ES-I3 (cell line): ENCODE measurements around the gene PRPF40B.

Source experiments
- H3K36me3 ChIP-seq: 2 replicates; pipeline ENCODE4 v1.6.1; 2013; ENCODE audit warnings: mild to moderate bottlenecking, low read length, control low read depth, moderate library complexity; ENCODE audit not compliant: insufficient read depth
- H3K4me1 ChIP-seq: 2 replicates; pipeline ENCODE4 v1.6.1; 2013; ENCODE audit warnings: mild to moderate bottlenecking, control low read depth, low read length; ENCODE audit not compliant: insufficient read depth
- H3K9ac ChIP-seq: 2 replicates; pipeline ENCODE4 v1.6.1; 2013; ENCODE audit warnings: low read depth, mild to moderate bottlenecking, low read length, moderate library complexity
- H3K9me3 ChIP-seq: 2 replicates; pipeline ENCODE4 v1.6.1; 2013; ENCODE audit warnings: mild to moderate bottlenecking, low read length, moderate library complexity; ENCODE audit not compliant: control insufficient read depth, insufficient read depth

PRPF40B gene

DNA sequence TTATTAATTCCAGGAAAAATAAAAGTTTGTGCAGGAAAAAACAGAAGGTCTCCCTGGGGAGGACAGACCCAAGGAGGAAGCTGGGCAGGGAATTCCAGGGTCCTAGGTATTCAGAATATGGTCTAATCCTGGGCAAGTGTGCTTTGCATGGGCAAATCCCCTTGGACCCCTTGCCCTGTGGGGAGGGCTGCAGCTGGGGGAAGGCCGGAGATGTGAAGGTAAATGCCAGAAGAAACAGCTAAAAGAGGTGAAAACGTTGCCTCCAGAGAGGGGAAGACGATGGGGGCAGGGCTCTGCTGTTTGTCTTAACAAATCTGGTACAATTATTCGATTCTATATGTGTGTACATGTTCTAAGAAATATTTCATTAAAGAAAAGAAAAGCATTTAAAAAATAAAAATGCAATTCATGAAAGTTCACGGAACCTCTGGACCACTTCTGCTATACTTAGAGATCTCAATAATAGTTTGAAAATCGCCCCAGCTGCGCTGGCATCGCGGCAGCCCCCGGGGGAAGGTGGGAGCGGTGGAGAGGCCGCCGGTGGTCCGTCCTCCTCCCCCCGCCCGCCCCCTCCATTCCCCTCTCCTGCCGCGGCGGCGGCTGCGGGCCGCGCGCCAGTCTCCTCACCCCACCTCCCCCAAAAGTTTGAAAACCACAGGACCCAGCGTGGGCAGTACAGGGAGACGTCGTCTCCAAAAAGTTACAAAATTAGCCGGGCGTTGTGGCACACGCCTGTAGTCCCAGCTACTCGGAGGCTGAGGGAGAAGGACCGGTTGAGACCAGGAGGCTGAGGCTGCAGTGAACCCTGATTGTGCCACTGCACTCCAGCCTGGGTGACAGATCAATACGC lies 1.5 kb upstream of the PRPF40B start:
- Histone ChIP-seq H3K9ac (peak overlapping the region; percentile 79; the same call in 1 of the 2 replicates), H3K4me1 (peaks cover 7% of the 10 kb centered on the region; the same call in 1 of the 2 replicates), H3K9me3 (no peaks in the 10 kb centered on the region), H3K36me3 (no peaks in the 10 kb centered on the region)

- Histone ChIP-seq H3K9me3 (no peaks in the 10 kb centered on the region), H3K4me1 (peaks cover 7% of the 10 kb centered on the region; the same call in 1 of the 2 replicates), H3K36me3 (no peaks in the 10 kb centered on the region), H3K9ac (peak overlapping the region; percentile 79)
These were observed 740 bp upstream of the PRPF40B start for GRCh38 chr12:49622501-49623141.

DNA sequence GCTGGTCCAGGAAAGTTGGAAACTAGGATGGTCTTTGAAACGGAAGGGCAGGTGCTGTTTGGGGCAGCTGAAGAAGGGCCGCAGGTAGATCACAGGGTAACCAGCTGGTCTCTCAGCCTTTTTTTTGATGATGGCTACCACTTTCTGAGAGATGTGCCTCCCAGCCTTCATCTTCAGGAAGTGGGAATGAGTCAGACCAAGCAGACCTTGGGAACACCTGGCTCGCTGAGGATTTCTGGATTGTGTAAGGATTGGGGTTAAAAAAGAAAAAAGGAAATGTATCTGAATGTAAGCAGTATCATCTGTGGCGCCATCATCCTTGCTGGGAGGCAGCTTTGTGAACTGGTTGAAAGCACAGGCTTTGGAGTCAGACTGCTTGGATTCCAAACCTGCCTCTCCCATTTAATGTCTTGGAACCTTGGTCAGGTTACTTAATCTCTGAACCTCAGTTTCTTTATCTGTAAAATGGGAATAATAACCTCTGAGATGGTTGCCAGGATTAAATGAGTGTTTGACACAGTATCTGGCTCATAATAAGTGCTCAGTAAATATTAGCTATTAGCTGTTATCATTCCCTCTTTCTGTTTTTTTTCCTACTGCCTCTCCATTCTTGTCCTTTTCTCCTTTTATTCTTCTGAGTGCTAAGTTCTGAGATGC lies 1.7 kb downstream of the PRPF40B start:
- H3K4me1 ChIP-seq = 0 out of 2 replicates have a peak, but pooled peaks cover 7% of the 10 kb centered on the region
- no peaks in the 10 kb centered on the region for H3K9me3 ChIP-seq
- H3K36me3 ChIP-seq = no peaks in the 10 kb centered on the region
- no peak overlapping the region for H3K9ac ChIP-seq

- H3K9ac ChIP-seq = no peak overlapping the region
- no peaks in the 10 kb centered on the region for H3K36me3 ChIP-seq
- H3K9me3 ChIP-seq = no peaks in the 10 kb centered on the region
- 0 out of 2 replicates have a peak, but pooled peaks cover 4% of the 10 kb centered on the region for H3K4me1 ChIP-seq
These were observed 2.9 kb downstream of the PRPF40B start for GRCh38 chr12:49626169-49626835.

DNA sequence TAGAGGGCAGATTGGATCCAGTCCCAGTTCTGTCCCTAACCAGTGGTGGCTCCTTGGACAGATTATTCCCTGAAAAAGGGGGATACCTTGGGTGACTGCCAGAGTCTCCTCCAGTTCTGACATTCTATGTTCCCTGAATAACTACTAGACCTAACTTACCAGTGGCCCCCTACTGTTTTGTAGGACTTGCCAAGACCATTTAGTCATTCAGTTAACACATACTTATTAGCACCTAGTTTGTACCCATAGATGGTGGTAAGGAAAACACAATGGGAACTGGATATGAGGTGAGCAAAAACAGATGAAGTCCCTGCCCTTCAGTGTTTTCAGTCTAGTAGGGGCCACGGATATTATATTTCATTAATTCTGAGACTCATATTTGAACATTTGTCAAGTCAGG lies 3.5 kb downstream of the PRPF40B start:
- H3K4me1 ChIP-seq = peaks cover 4% of the 10 kb centered on the region; the same call in 1 of the 2 replicates
- no peak overlapping the region for H3K9ac ChIP-seq
- H3K9me3 ChIP-seq = no peaks in the 10 kb centered on the region
- H3K36me3 ChIP-seq = no peaks in the 10 kb centered on the region

- Histone ChIP-seq H3K36me3 (no peaks in the 10 kb centered on the region), H3K4me1 (peaks cover 4% of the 10 kb centered on the region; the same call in 1 of the 2 replicates), H3K9me3 (no peaks in the 10 kb centered on the region), H3K9ac (no peak overlapping the region)
These were observed 4.5 kb downstream of the PRPF40B start for GRCh38 chr12:49627752-49628360.

DNA sequence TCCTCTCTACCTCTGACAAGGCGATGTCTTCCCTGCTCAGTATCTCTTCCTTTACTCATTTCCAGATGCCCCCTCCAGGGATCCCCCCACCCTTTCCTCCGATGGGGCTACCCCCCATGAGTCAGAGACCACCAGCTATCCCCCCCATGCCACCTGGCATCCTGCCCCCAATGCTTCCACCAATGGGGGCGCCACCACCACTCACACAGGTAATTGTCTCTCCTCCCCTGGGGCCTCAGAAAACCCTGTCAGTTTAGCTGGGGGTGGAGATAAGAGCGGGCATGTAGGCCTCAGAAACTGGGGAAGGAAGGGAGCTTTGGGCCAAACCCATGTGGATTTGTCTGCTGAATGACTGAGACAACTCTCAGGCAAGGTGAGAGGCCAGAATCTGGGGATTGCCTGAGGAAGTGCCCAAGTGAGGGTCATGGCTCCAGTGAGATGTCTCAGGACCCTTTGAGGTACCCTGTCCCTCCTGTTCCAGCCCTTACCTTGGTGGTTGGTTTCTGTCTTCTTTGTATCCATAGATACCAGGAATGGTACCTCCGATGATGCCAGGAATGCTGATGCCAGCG lies 8.1 kb downstream of the PRPF40B start:
- H3K9ac ChIP-seq = no peak overlapping the region
- H3K9me3 ChIP-seq = no peaks in the 10 kb centered on the region
- H3K4me1 ChIP-seq = peaks cover 4% of the 10 kb centered on the region; the same call in 1 of the 2 replicates
- no peaks in the 10 kb centered on the region; the same call in 1 of the 2 replicates for H3K36me3 ChIP-seq

DNA sequence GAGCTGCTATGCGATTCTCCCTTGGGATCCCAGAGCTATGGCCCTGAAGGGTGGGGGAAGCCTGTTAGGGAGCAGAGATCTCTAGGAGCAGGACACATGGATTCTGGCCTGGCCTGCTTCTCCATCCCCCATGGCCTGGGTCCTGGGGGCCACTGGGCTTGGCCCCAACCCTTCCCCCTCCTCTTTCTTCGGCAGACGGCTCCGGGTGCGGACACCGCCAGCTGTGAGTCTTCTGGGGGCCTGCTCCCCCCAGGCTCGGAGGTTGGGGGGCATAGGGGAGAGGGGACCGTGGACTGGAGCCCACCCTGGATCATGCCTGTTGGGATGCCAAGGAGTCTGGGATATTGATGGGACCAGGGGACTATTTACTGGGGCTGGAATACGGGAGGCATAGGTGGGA lies 9.0 kb downstream of the PRPF40B start:
- H3K9ac ChIP-seq = no peak overlapping the region
- H3K36me3 ChIP-seq = no peaks in the 10 kb centered on the region; the same call in 1 of the 2 replicates
- peaks cover 8% of the 10 kb centered on the region for H3K4me1 ChIP-seq
- H3K9me3 ChIP-seq = no peaks in the 10 kb centered on the region

- H3K9me3 ChIP-seq = no peaks in the 10 kb centered on the region
- H3K4me1 ChIP-seq = peaks cover 12% of the 10 kb centered on the region
- no peak overlapping the region for H3K9ac ChIP-seq
- H3K36me3 ChIP-seq = no peaks in the 10 kb centered on the region; the same call in 1 of the 2 replicates
These were observed 9.8 kb downstream of the PRPF40B start for GRCh38 chr12:49632986-49633702.

GRCh38 chr12:49633703-49634345 lies 10.5 kb downstream of the PRPF40B start:
- Histone ChIP-seq H3K36me3 (no peaks in the 10 kb centered on the region; the same call in 1 of the 2 replicates), H3K9ac (no peak overlapping the region), H3K4me1 (peaks cover 12% of the 10 kb centered on the region), H3K9me3 (no peaks in the 10 kb centered on the region)

DNA sequence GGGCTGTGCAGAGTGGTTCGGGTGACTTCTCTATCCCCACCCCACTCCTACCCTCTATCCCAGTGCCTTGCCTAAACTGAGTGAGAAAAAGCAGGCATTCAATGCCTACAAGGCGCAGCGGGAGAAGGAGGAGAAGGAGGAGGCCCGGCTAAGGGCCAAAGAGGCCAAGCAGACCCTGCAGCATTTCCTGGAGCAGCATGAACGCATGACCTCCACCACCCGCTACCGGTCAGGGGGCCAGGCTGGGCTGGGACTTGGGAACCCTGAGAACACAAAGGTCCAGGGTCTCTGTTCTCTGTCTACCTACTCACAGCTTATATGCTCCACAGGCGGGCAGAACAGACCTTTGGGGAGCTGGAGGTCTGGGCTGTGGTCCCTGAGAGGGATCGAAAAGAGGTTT lies 11.7 kb downstream of the PRPF40B start:
- Histone ChIP-seq H3K9ac (no peak overlapping the region), H3K4me1 (peaks cover 12% of the 10 kb centered on the region), H3K36me3 (no peaks in the 10 kb centered on the region; the same call in 1 of the 2 replicates), H3K9me3 (no peaks in the 10 kb centered on the region)

DNA sequence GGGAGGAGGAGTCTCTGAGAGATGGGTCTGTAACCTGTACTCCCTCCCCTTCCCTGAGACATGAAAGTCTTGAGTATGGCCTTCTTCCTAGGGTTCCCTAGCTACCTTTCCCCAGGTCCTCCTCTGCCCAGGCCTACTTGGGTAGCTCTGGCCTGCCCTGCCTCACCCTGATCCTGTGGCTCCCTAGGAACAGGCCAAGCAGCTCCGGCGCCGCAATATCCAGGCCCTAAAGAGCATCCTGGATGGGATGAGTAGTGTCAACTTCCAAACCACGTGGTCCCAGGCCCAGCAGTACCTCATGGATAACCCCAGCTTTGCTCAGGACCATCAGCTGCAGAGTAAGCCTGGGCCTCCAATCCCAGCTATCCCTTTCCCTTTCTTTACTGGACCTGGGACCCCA lies 12.3 kb downstream of the PRPF40B start:
- Histone ChIP-seq H3K9ac (no peak overlapping the region), H3K36me3 (no peaks in the 10 kb centered on the region; the same call in 1 of the 2 replicates), H3K4me1 (peaks cover 12% of the 10 kb centered on the region), H3K9me3 (no peaks in the 10 kb centered on the region)
